NOMO-1 (cell line): ENCODE data around the gene ARFGAP1.
A peak's percentile ranks its signal among the peaks of the same experiment; 100 is the strongest.

ENCODE experiments used
- DNase-seq, 2 experiments: peaks; one replicate each; lab custom pipeline; 2025; ENCODE audit not compliant: unreplicated experiment in 2 of 2; lab: John Stamatoyannopoulos, UW

The ARFGAP1 gene

GRCh38 chr20:63272105-63273058 is at the start of gene ARFGAP1:
Gene ARFGAP1, plus strand, starts transcription at chr20:63272813. Its CDS starts 2,768 bp downstream, at chr20:63275581.
- peak; percentile 82 to 87 for DNase-seq

GRCh38 chr20:63223121-63223825 is 49.3 kb upstream of the ARFGAP1 start:
- DNase-seq, result no peak

- DNase-seq, result no peak
Observed at GRCh38 chr20:63223826-63224207, 48.8 kb upstream of the ARFGAP1 start.

- no peak for DNase-seq
Observed at GRCh38 chr20:63224412-63225081, 48.1 kb upstream of the ARFGAP1 start.

- DNase-seq, result no peak
Observed at GRCh38 chr20:63225082-63225454, 47.5 kb upstream of the ARFGAP1 start.

- DNase-seq, result no peak
Observed at GRCh38 chr20:63226042-63226943, 46.3 kb upstream of the ARFGAP1 start.

- no peak for DNase-seq
Observed at GRCh38 chr20:63227260-63227659, 45.4 kb upstream of the ARFGAP1 start.

GRCh38 chr20:63228806-63229205 is 43.8 kb upstream of the ARFGAP1 start:
- DNase-seq, result no peak

- DNase-seq, result no peak
Observed at GRCh38 chr20:63230800-63231268, 41.8 kb upstream of the ARFGAP1 start.

- no peak for DNase-seq
Observed at GRCh38 chr20:63232235-63233060, 40.2 kb upstream of the ARFGAP1 start.

- DNase-seq, result no peak
Observed at GRCh38 chr20:63233061-63233344, 39.6 kb upstream of the ARFGAP1 start.

- no peak for DNase-seq
Observed at GRCh38 chr20:63233924-63234323, 38.7 kb upstream of the ARFGAP1 start.

GRCh38 chr20:63234693-63235398 is 37.8 kb upstream of the ARFGAP1 start:
- DNase-seq, result no peak

- peak in 1 of 2 experiments; percentile 17 for DNase-seq
Observed at GRCh38 chr20:63235399-63235983, 37.1 kb upstream of the ARFGAP1 start, which contains the start of gene BIRC7. Gene BIRC7, plus strand, starts transcription at chr20:63235905. Its CDS starts 192 bp downstream, at chr20:63236097.

- no peak for DNase-seq
Observed at GRCh38 chr20:63236116-63236837, 36.3 kb upstream of the ARFGAP1 start.

GRCh38 chr20:63238031-63238430 is 34.6 kb upstream of the ARFGAP1 start:
- DNase-seq, result no peak

- DNase-seq, result no peak
Observed at GRCh38 chr20:63238514-63239125, 34.0 kb upstream of the ARFGAP1 start.
